A673 (cell line): ENCODE measurements around the gene ZNG1A. TPM values are rescaled to one million over a fixed set of nuclear protein-coding genes. Genes with fewer than 3 reads are reported as not detected.
"Not testable (repeated sequence)": the region's sequence is repeated elsewhere in the genome, so short reads cannot be mapped to it uniquely, and the experiment has no call there.

Source experiments
- Bru-seq: library from RNA; stranded (reverse); fragments of 400-500 nt; gene quantifications from one replicate; lab custom pipeline; 2021; lab: Mats Ljungman, UMichigan
- BruChase-seq, 2 experiments: library from RNA; stranded (reverse); fragments of 400-500 nt; gene quantifications; one replicate each; lab custom pipeline; 2021; lab: Mats Ljungman, UMichigan
- BruUV-seq: library from RNA; stranded (reverse); fragments of 400-500 nt; replicated peaks from 2 replicates; lab custom pipeline; 2021; lab: Mats Ljungman, UMichigan
- CTCF ChIA-PET: fragments of 300-600 bp; sonication (Branson Sonifier 250); formaldehyde crosslinking; loops from one replicate; lab custom pipeline; 2022; ENCODE audit warnings: antibody characterized with exemption; lab: Charles Lee
- POLR2A ChIA-PET: fragments of 300-600 bp; sonication (Branson Sonifier 250); formaldehyde crosslinking; loops from one replicate; lab custom pipeline; 2022; ENCODE audit warnings: antibody characterized with exemption; ENCODE audit not compliant: low non-redundant PET; lab: Charles Lee
- DNase-seq: peaks from one replicate; pipeline ENCODE4 v3.0.0-alpha.2; 2015; ENCODE audit warnings: low spot score
- H3K27ac ChIP-seq: fragments of 200-600 bp; sonication (generic); 2 replicates; pipeline ENCODE4 v1.5.1; 2016; ENCODE audit warnings: mixed run types, low read depth, mild to moderate bottlenecking, mixed read lengths, antibody characterized with exemption, low read length; ENCODE audit not compliant: poor library complexity, severe bottlenecking
- H3K27me3 ChIP-seq: fragments of 200-600 bp; sonication (generic); replicated peaks from 2 replicates; pipeline ENCODE4 v1.6.1; 2017; ENCODE audit warnings: mixed run types, low read depth, mild to moderate bottlenecking, mixed read lengths, antibody characterized with exemption, low read length; ENCODE audit not compliant: insufficient read depth, poor library complexity
- H3K36me3 ChIP-seq: fragments of 200-600 bp; sonication (generic); 2 replicates; pipeline ENCODE4 v1.6.1; 2016; ENCODE audit warnings: mixed run types, mild to moderate bottlenecking, mixed read lengths, antibody characterized with exemption, low read length; ENCODE audit not compliant: insufficient read depth, poor library complexity, severe bottlenecking
- H3K4me1 ChIP-seq: fragments of 200-600 bp; sonication (generic); 2 replicates; pipeline ENCODE4 v1.6.1; 2017; ENCODE audit warnings: mixed run types, mild to moderate bottlenecking, mixed read lengths, antibody characterized with exemption, low read length; ENCODE audit not compliant: insufficient read depth, poor library complexity, severe bottlenecking
- H3K4me3 ChIP-seq: fragments of 200-600 bp; sonication (generic); 2 replicates; pipeline ENCODE4 v1.5.1; 2016; ENCODE audit warnings: low read depth, mixed run types, mild to moderate bottlenecking, mixed read lengths, low read length; ENCODE audit not compliant: poor library complexity, severe bottlenecking
- H3K9me3 ChIP-seq: fragments of 200-600 bp; sonication (generic); 2 replicates; pipeline ENCODE4 v1.6.1; 2016; ENCODE audit warnings: mixed run types, low read depth, mild to moderate bottlenecking, mixed read lengths, antibody characterized with exemption, low read length; ENCODE audit not compliant: poor library complexity, severe bottlenecking
- CTCF ChIP-seq: fragments of 300-800, 200-600 bp; sonication (generic); conservative IDR thresholded peaks from 2 replicates; pipeline ENCODE4 v1.5.1; 2017; ENCODE audit warnings: low read depth, mild to moderate bottlenecking, antibody characterized with exemption, low read length, moderate library complexity, mixed read lengths
- EZH2 ChIP-seq: fragments of 200-600 bp; sonication (generic); IDR thresholded peaks from 2 replicates; pipeline ENCODE4 v1.6.1; 2017; ENCODE audit warnings: borderline replicate concordance, low read depth, mild to moderate bottlenecking, mixed read lengths, antibody characterized with exemption, low read length; ENCODE audit not compliant: poor library complexity, severe bottlenecking
- intact Hi-C: fragments of 100-400 bp; cut with micrococcal nuclease; formaldehyde crosslinking; loops from one replicate; pipeline ENCODE4 v1.10.0; 2022; ENCODE audit not compliant: unreplicated experiment
- long read RNA-seq: library from polyadenylated mRNA; stranded (forward); transcript quantifications from one replicate; pipeline ENCODE4 v2.0.0, GENCODE V29; 2022
- total RNA-seq: library from RNA; stranded (reverse); gene quantifications from 2 replicates; pipeline ENCODE4 v1.2.3, GENCODE V29; 2021

ZNG1A gene
- total RNA-seq (45.8 and 50.7 TPM in 2 replicates), Bru-seq, nascent RNA (percentile 75 among the genes with signal in this experiment), BruChase-seq, experiment 1, labeled RNA remaining after a 2-hour chase (percentile 73 among the genes with signal in this experiment), BruChase-seq, experiment 2, labeled RNA remaining after a 6-hour chase (percentile 62 among the genes with signal in this experiment)
- long read RNA-seq, transcript CBWD1-205 (4 exons, 1,807 nt) = minor isoform, 12 of 208 reads
- long read RNA-seq, transcript CBWD1-201 (16 exons, 1,771 nt) = minor isoform, 16 of 208 reads
- long read RNA-seq, transcript CBWD1-202 (15 exons, 1,706 nt) = major isoform, 117 of 208 reads
- long read RNA-seq, transcript CBWD1-206 (3 exons, 1,731 nt) = minor isoform, 39 of 208 reads
- long read RNA-seq, partial matches to known transcripts = 2 of 208 reads
- long read RNA-seq, other reads (novel, unspliced or antisense) = 12 of 208 reads

- H3K36me3 ChIP-seq, H3K27me3 ChIP-seq, CTCF ChIA-PET, H3K27ac ChIP-seq, H3K9me3 ChIP-seq, BruUV-seq, H3K4me1 ChIP-seq, intact Hi-C loops, POLR2A ChIA-PET: not testable (repeated sequence)
- DNase-seq = peak; percentile 54
- peak within 1 kb of the TSS; percentile 40 for H3K4me3 ChIP-seq
Measured at GRCh38 chr9:178970-179383, at the start of gene ZNG1A. Gene ZNG1A (minus strand): TSS chr9:179056. CDS start chr9:178969, 87 bp downstream.

GRCh38 chr9:227860-228259 is 49.0 kb upstream of the ZNG1A start:
- H3K27me3 ChIP-seq = peaks cover 52% of the 10 kb centered on the region
- intact Hi-C loops = no loop called here
- peaks cover 3% of the 10 kb centered on the region for H3K4me1 ChIP-seq
- no peak for DNase-seq
- H3K27ac ChIP-seq = no peak overlapping the region
- ChIA-PET POLR2A (no interaction called here), CTCF (no interaction called here)
- H3K9me3 ChIP-seq = no peaks in the 10 kb centered on the region
- no peaks in the 10 kb centered on the region for H3K36me3 ChIP-seq
- no peak for TF ChIP-seq EZH2
- TF ChIP-seq CTCF = no peak
- no peak overlapping the region for H3K4me3 ChIP-seq
- no TSS peak for BruUV-seq

GRCh38 chr9:224582-225520 is 46.0 kb upstream of the ZNG1A start:
- TF ChIP-seq EZH2 (no peak), CTCF (no peak)
- H3K4me1 ChIP-seq = peaks cover 3% of the 10 kb centered on the region
- peak; percentile 11 for DNase-seq
- H3K36me3 ChIP-seq = no peaks in the 10 kb centered on the region
- no peak overlapping the region for H3K27ac ChIP-seq
- intact Hi-C loops = no loop called here
- no TSS peak for BruUV-seq
- H3K27me3 ChIP-seq = peaks cover 64% of the 10 kb centered on the region
- ChIA-PET CTCF (no interaction called here), POLR2A (no interaction called here)
- no peak overlapping the region for H3K4me3 ChIP-seq
- no peaks in the 10 kb centered on the region for H3K9me3 ChIP-seq
